Epithelial cell of proximal tubule (primary cell): ENCODE measurements around the gene PNMA5. TPM values are rescaled to one million over a fixed set of nuclear protein-coding genes. Genes with fewer than 3 reads are reported as not detected.
"Not testable (repeated sequence)": the region's sequence is repeated elsewhere in the genome, so short reads cannot be mapped to it uniquely, and the experiment has no call there.

Experiments
- DNase-seq: peaks from one replicate; pipeline ENCODE4 v3.0.0-alpha.2; 2011; ENCODE audit warnings: low read depth
- H3K4me3 ChIP-seq: 2 replicates; pipeline ENCODE4 v1.5.1; 2011; ENCODE audit warnings: low read depth, mild to moderate bottlenecking, low read length
- CTCF ChIP-seq: conservative IDR thresholded peaks from 2 replicates; pipeline ENCODE4 v1.5.1; 2012; ENCODE audit warnings: low read depth, mild to moderate bottlenecking, low read length
- total RNA-seq: library from RNA; depleted of rRNA; stranded (reverse); fragments of >200 nt; gene quantifications from 2 replicates; pipeline ENCODE4 v1.2.3, GENCODE V29; 2015

The PNMA5 gene
- not detected in 2 replicates for total RNA-seq

- no peak within 1 kb of the TSS for H3K4me3 ChIP-seq
- no peak for DNase-seq
- no peak for TF ChIP-seq CTCF
Observed at GRCh38 chrX:152993933-152994332, at the start of gene PNMA5. Gene PNMA5 (minus strand): TSS chrX:152994116. CDS start chrX:152991598, 2,518 bp downstream.

DNA sequence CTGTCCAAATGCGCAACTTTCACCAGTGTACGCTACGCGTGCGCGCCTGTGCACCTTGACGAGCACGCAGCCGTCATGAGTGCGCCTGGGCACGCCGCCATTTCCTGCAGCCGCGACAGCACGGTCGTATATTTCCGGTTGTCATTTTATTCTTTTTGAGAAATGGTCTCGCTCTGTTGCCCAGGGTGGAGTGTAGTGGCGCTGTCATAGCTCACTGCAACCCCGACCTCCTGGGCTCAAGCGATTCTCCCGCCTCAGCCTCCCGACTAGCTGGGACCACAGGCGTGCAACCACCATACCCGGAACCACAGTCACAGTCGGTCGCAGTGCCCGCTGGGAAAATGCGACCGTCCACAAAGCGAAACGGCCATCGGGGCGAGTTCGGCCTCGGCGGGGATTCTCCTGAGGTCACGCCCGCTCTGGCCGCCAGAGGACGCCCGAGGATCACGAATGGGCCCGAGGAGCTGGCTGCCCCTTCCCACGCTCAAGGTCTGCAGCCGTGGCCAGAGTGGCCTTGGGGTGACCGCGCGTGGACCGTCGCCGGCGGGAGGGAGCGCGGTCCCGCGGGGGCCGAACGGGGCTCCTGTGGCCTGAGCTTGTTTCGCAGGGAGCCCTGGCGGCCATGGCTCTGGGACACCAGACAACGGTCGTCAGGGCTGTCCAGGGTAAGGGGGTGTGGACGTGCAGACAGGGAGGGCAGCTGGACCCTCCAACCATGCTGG, 38.6 kb upstream of the PNMA5 start:
- TF ChIP-seq CTCF, result peak; percentile 63
- DNase-seq, result no peak
- peak overlapping the region; percentile 46 for H3K4me3 ChIP-seq

DNA sequence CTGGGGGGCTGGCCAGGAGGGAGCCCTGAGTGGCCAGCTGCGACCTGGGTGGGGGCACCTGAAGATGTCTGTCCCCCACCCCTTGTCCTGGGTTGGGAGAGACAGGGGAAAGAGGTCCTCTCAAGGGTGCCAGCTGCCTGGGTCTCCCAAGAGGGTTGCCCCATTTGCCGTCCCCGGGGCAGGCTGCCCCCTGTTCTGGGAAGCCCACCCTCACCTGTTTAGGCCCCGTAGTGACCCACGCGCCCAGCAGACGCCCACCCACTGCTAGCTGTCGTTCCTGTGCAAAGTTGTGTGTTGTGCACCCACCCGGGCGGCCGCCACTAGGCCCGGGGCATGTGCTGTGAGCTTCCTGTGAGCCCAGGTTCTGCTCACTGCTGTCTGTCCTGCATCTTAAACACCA, 36.9 kb upstream of the PNMA5 start:
- TF ChIP-seq CTCF, result no peak
- no peak overlapping the region for H3K4me3 ChIP-seq
- DNase-seq, result no peak

GRCh38 chrX:153029875-153030274, 36.0 kb upstream of the PNMA5 start:
- H3K4me3 ChIP-seq, result no peak overlapping the region
- DNase-seq, result no peak

GRCh38 chrX:153029162-153029561, 35.2 kb upstream of the PNMA5 start:
- no peak overlapping the region for H3K4me3 ChIP-seq
- no peak for TF ChIP-seq CTCF
- no peak for DNase-seq

More at GRCh38 chrX:153029875-153030274, 36.0 kb upstream of the PNMA5 start:
- no peak for TF ChIP-seq CTCF

DNA sequence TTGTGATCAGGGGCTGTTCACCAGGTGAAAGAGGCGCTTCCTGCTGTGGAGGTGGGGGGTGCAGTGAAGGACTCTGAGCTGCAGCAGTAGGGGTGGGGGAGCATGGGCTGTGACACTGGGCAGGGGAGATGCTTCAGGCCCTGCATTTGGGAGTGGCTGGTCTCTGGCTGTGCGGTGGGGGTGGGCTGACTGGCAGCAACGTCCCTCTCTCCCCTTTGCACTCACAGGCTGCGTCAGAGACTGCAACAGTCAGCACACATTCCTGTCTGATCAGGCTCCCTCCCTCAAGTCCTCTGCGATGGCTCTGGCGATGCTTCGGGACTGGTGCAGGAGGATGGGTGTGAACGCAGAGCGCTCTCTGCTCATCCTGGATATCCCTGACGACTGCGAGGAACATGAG, 34.6 kb upstream of the PNMA5 start:
- not testable (repeated sequence) for H3K4me3 ChIP-seq

GRCh38 chrX:153026501-153026900, 32.6 kb upstream of the PNMA5 start:
- H3K4me3 ChIP-seq, DNase-seq: not testable (repeated sequence)

More for the DNA sequence above, 34.6 kb upstream of the PNMA5 start:
- DNase-seq, result not testable (repeated sequence)

GRCh38 chrX:153019166-153019565, 25.2 kb upstream of the PNMA5 start:
- no peak for TF ChIP-seq CTCF
- no peak overlapping the region for H3K4me3 ChIP-seq
- DNase-seq, result no peak

- H3K4me3 ChIP-seq, DNase-seq: not testable (repeated sequence)
Observed at GRCh38 chrX:153017174-153017573, 23.3 kb upstream of the PNMA5 start.
